H1 (cell line): ENCODE data around the gene ORC6. TPM values are rescaled to one million over a fixed set of nuclear protein-coding genes. Genes with fewer than 3 reads are reported as not detected.
A peak's percentile ranks its signal among the peaks of the same experiment; 100 is the strongest.

Experiments used
- CTCF ChIA-PET: fragments of 300-600 bp; sonication (Branson Sonifier 250); formaldehyde crosslinking; loops from one replicate; lab custom pipeline; 2021; ENCODE audit not compliant: partially characterized antibody; lab: Charles Lee
- POLR2A ChIA-PET: fragments of 300-600 bp; sonication (Branson Sonifier 250); formaldehyde crosslinking; loops from one replicate; lab custom pipeline; 2021; ENCODE audit warnings: inconsistent platforms; ENCODE audit not compliant: partially characterized antibody; lab: Charles Lee
- DNase-seq, 2 experiments: peaks; one replicate each; pipeline versions ENCODE4 v3.0.0 to v3.0.0-alpha.2; 2010 to 2022; ENCODE audit warnings: low spot score in 2 of 2, low read depth in 1 of 2, mixed read lengths in 1 of 2
- FAIRE-seq: peaks from 2 replicates; lab custom pipeline; 2011; peaks lifted over from hg19 to GRCh38; lab: Jason Lieb, UNC
- H2AFZ ChIP-seq: 2 replicates; pipeline ENCODE4 v1.8.1; 2012; ENCODE audit warnings: low read length, inconsistent platforms
- H2AK5ac ChIP-seq: 2 replicates; pipeline ENCODE4 v1.6.1; 2013; ENCODE audit warnings: low read depth, low read length
- H2BK120ac ChIP-seq: replicated peaks from 2 replicates; pipeline ENCODE3; 2013; ENCODE audit warnings: low read depth, low read length, inconsistent platforms
- H2BK12ac ChIP-seq: 2 replicates; pipeline ENCODE4 v1.6.1; 2013; ENCODE audit warnings: low read depth, low read length
- H2BK15ac ChIP-seq: 2 replicates; pipeline ENCODE4 v1.6.1; 2013; ENCODE audit warnings: low read length
- H2BK20ac ChIP-seq: 2 replicates; pipeline ENCODE4 v1.6.1; 2013; ENCODE audit warnings: low read length
- H2BK5ac ChIP-seq: 2 replicates; pipeline ENCODE4 v1.6.1; 2013; ENCODE audit warnings: low read depth, low read length
- H3K14ac ChIP-seq: 2 replicates; pipeline ENCODE4 v1.6.1; 2013; ENCODE audit warnings: inconsistent platforms; ENCODE audit not compliant: insufficient read length
- H3K18ac ChIP-seq: 2 replicates; pipeline ENCODE4 v1.6.1; 2013; ENCODE audit warnings: low read length; ENCODE audit errors: extremely low read depth
- H3K23ac ChIP-seq: 2 replicates; pipeline ENCODE4 v1.6.1; 2013; ENCODE audit warnings: inconsistent platforms; ENCODE audit not compliant: insufficient read length
- H3K23me2 ChIP-seq: 2 replicates; pipeline ENCODE4 v1.6.1; 2013; ENCODE audit warnings: low read depth, low read length
- H3K27ac ChIP-seq: 2 replicates; pipeline ENCODE4 v1.6.1; 2011; ENCODE audit warnings: low read depth, low read length, inconsistent platforms
- H3K27me3 ChIP-seq, 4 experiments: replicated peaks in 1 of 4; 1 replicate in 1 of 4; 2 replicates in 3 of 4; pipeline versions ENCODE4 v1.6.1 to v1.8.1; 2011 to 2013; ENCODE audit warnings: low read length in 3 of 4, mild to moderate bottlenecking in 3 of 4, inconsistent platforms in 2 of 4, mixed read lengths in 2 of 4, moderate library complexity in 1 of 4; ENCODE audit not compliant: control insufficient read depth in 3 of 4, insufficient read depth in 3 of 4; ENCODE audit errors: extremely low read depth in 1 of 4
- H3K36me3 ChIP-seq, 4 experiments: 2 replicates each; pipeline versions ENCODE4 v1.6.1 to v1.8.1; 2011 to 2013; ENCODE audit warnings: mild to moderate bottlenecking in 4 of 4, low read length in 3 of 4, moderate library complexity in 2 of 4, control low read depth in 1 of 4, inconsistent platforms in 1 of 4; ENCODE audit not compliant: insufficient read depth in 4 of 4, control insufficient read depth in 2 of 4
- H3K4ac ChIP-seq: replicated peaks from 2 replicates; pipeline ENCODE3; 2013; ENCODE audit warnings: low read length, low read depth, mixed read lengths, inconsistent platforms; ENCODE audit not compliant: insufficient read length
- H3K4me1 ChIP-seq, 4 experiments: replicated peaks in 1 of 4; 1 replicate in 1 of 4; 2 replicates in 3 of 4; pipeline versions ENCODE4 v1.6.1 to v1.8.1; 2011 to 2013; ENCODE audit warnings: low read length in 3 of 4, inconsistent platforms in 2 of 4, mixed read lengths in 1 of 4; ENCODE audit not compliant: insufficient read depth in 4 of 4, control insufficient read depth in 3 of 4
- H3K4me2 ChIP-seq, 2 experiments: 2 replicates each; pipeline versions ENCODE4 v1.6.1 to v1.8.1; 2011 to 2013; ENCODE audit warnings: low read depth in 2 of 2, low read length in 2 of 2, control low read depth in 1 of 2, inconsistent platforms in 1 of 2, mild to moderate bottlenecking in 1 of 2; ENCODE audit not compliant: insufficient read depth in 1 of 2
- H3K4me3 ChIP-seq, 4 experiments: fragments of 200-600, 300-600 bp in 1 of 4; sonication (generic), shearing (Covaris generic), sonication (Bioruptor Twin) in 1 of 4; 2 replicates each; pipeline versions ENCODE4 v1.5.1 to v1.8.1; 2011 to 2016; ENCODE audit warnings: low read length in 4 of 4, low read depth in 3 of 4, control low read depth in 2 of 4, inconsistent platforms in 2 of 4, mild to moderate bottlenecking in 2 of 4, mixed read lengths in 1 of 4, moderate library complexity in 1 of 4; ENCODE audit not compliant: insufficient read depth in 2 of 4; ENCODE audit errors: extremely low read depth in 1 of 4
- H3K56ac ChIP-seq: replicated peaks from 2 replicates; pipeline ENCODE3; 2013; ENCODE audit warnings: low read depth, mild to moderate bottlenecking, mixed read lengths, low read length, inconsistent platforms; ENCODE audit not compliant: insufficient read length
- H3K79me1 ChIP-seq: 2 replicates; pipeline ENCODE4 v1.6.1; 2013; ENCODE audit warnings: low read depth, low read length, control low read depth
- H3K79me2 ChIP-seq, 2 experiments: 2 replicates each; pipeline versions ENCODE4 v1.6.1 to v1.8.1; 2012 to 2013; ENCODE audit warnings: low read length in 2 of 2, mild to moderate bottlenecking in 2 of 2, inconsistent platforms in 1 of 2; ENCODE audit not compliant: insufficient read depth in 2 of 2, control insufficient read depth in 1 of 2
- H3K9ac ChIP-seq, 4 experiments: replicated peaks in 1 of 4; 1 replicate in 1 of 4; 2 replicates in 3 of 4; pipeline versions ENCODE4 v1.6.1 to v1.8.1; 2011 to 2013; ENCODE audit warnings: low read depth in 3 of 4, low read length in 3 of 4, control low read depth in 2 of 4, mild to moderate bottlenecking in 2 of 4, moderate library complexity in 2 of 4, inconsistent platforms in 1 of 4; ENCODE audit errors: extremely low read depth in 1 of 4
- H3K9me3 ChIP-seq, 2 experiments: 2 replicates each; pipeline versions ENCODE4 v1.6.1 to v1.8.1; 2012 to 2013; ENCODE audit warnings: mild to moderate bottlenecking in 2 of 2, moderate library complexity in 2 of 2, control low read depth in 1 of 2, inconsistent platforms in 1 of 2, low read depth in 1 of 2, low read length in 1 of 2, mixed read lengths in 1 of 2; ENCODE audit not compliant: insufficient read depth in 2 of 2
- H4K20me1 ChIP-seq, 2 experiments: replicated peaks in 1 of 2; 2 replicates each; pipeline versions ENCODE3 to v1.8.1; 2011 to 2013; ENCODE audit warnings: inconsistent platforms in 2 of 2, low read length in 2 of 2, mild to moderate bottlenecking in 1 of 2; ENCODE audit not compliant: insufficient read depth in 2 of 2, control insufficient read depth in 1 of 2
- H4K5ac ChIP-seq: 2 replicates; pipeline ENCODE4 v1.6.1; 2013; ENCODE audit warnings: low read length, low read depth, mixed read lengths, inconsistent platforms; ENCODE audit not compliant: insufficient read length
- H4K8ac ChIP-seq: 2 replicates; pipeline ENCODE4 v1.8.0; 2013; ENCODE audit warnings: mild to moderate bottlenecking, moderate library complexity, low read length, inconsistent platforms; ENCODE audit not compliant: insufficient read depth; ENCODE audit errors: extremely low read depth
- H4K91ac ChIP-seq: replicated peaks from 2 replicates; pipeline ENCODE3; 2013; ENCODE audit warnings: low read length, mixed read lengths, inconsistent platforms; ENCODE audit not compliant: insufficient read length
- MAFK ChIP-seq: IDR thresholded peaks from 2 replicates; pipeline ENCODE4 v1.6.1; 2012; ENCODE audit warnings: low read depth, mild to moderate bottlenecking, improper control_type of control experiment, low read length
- PHF8 ChIP-seq: fragments of 200-600 bp; sonication (generic); conservative IDR thresholded peaks from 2 replicates; pipeline ENCODE4 v1.7.1; 2012; ENCODE audit warnings: low read depth, mild to moderate bottlenecking, inconsistent platforms, low read length, moderate library complexity
- WGBS, 2 experiments: shearing (Covaris generic) in 1 of 2; methylation state at CpG; one replicate each; pipeline versions ENCODE4 v1.1.6 to v1.1.7; 2013 to 2015; ENCODE audit warnings: low lambda C conversion rate in 2 of 2, mixed read lengths in 2 of 2, inconsistent platforms in 1 of 2, low coverage in 1 of 2, missing lambda C conversion rate in 1 of 2; ENCODE audit not compliant: insufficient replicate concordance in 2 of 2, insufficient coverage in 1 of 2, insufficient read length in 1 of 2; ENCODE audit errors: extremely low coverage in 1 of 2, missing lambda C conversion rate in 1 of 2; 5-methylcytosine and 5-hydroxymethylcytosine counted together
- polyA plus RNA-seq, 7 experiments: library from polyadenylated mRNA; depleted of rRNA in 3 of 7; stranded (reverse) in 5 of 7; unstranded in 2 of 7; fragments of >200 nt in 5 of 7; fragments of 200-250 nt in 2 of 7; gene quantifications; 1 replicate in 5 of 7; 2 replicates in 1 of 7; 4 replicates in 1 of 7; pipeline versions ENCODE4 v1.2.1 to v1.2.3, GENCODE V29; 2011 to 2013; ENCODE audit warnings: missing spikeins in 2 of 7, mixed read lengths in 2 of 7
- total RNA-seq: library from RNA; stranded (reverse); fragmentation: NEBNext Ultra II Directional; extraction: Animal tissue kit (Norgen Biotek cat#: 25700); gene quantifications from 2 replicates; pipeline ENCODE4 v1.2.1, GENCODE V29; 2021

The ORC6 gene
- total and polyA plus RNA-seq, 2 of the 8 experiments (the other 6 are each of a cell fraction or from before 2014, with no cell fraction given): 41.8 to 67.4 TPM

GRCh38 chr16:46714797-46715591 is 25.5 kb downstream of the ORC6 start:
- POLR2A ChIA-PET: interaction anchor here (1.3 kb wide), 1 partner anchor 17 kb away, joined by 4 read pairs; no protein-coding TSS in a partner anchor
- no peak overlapping the region for H2BK15ac ChIP-seq
- H3K4me1 ChIP-seq: no peaks in the 10 kb centered on the region
- no peak overlapping the region for H3K56ac ChIP-seq
- no peaks in the 10 kb centered on the region for H3K27me3 ChIP-seq
- no peaks in the 10 kb centered on the region for H3K79me2 ChIP-seq
- H3K27ac ChIP-seq: no peak overlapping the region
- no peak overlapping the region for H2BK120ac ChIP-seq
- no peak overlapping the region for H3K4ac ChIP-seq
- no peak overlapping the region for H2BK12ac ChIP-seq
- H3K18ac ChIP-seq: no peak overlapping the region
- H2AFZ ChIP-seq: no peak overlapping the region; the same call in 1 of the 2 replicates
- H3K79me1 ChIP-seq: no peaks in the 10 kb centered on the region
- peak in 1 of 2 experiments; percentile 3 for DNase-seq
- no peak overlapping the region; the same call in 1 of the 2 replicates for H2BK5ac ChIP-seq
- H3K4me2 ChIP-seq: no peak overlapping the region
- CTCF ChIA-PET: interaction anchor here (0.9 to 1.7 kb wide), 3 partner anchors 12 to 313 kb away, joined by 3 to 4 read pairs (median 4); no protein-coding TSS in a partner anchor
- 89% methylated on average over 7 of the region's 7 CpGs; no CpG with 5 or more reads in 1 of the 2 experiments for WGBS, 2 experiments
- H4K5ac ChIP-seq: no peak overlapping the region
- no peaks in the 10 kb centered on the region for H3K36me3 ChIP-seq
- H3K9me3 ChIP-seq: no peaks in the 10 kb centered on the region
- H3K23me2 ChIP-seq: no peaks in the 10 kb centered on the region
- no peak overlapping the region for H3K9ac ChIP-seq
- H3K23ac ChIP-seq: no peak overlapping the region
- no peak overlapping the region for H3K14ac ChIP-seq
- TF ChIP-seq PHF8 (no peak), MAFK (no peak)
- no peaks in the 10 kb centered on the region for H4K20me1 ChIP-seq
- no peak for FAIRE-seq
- H2BK20ac ChIP-seq: no peak overlapping the region
- no peak overlapping the region for H4K91ac ChIP-seq
- H4K8ac ChIP-seq: no peak overlapping the region
- H3K4me3 ChIP-seq: no peak overlapping the region
- no peak overlapping the region for H2AK5ac ChIP-seq
